Neuronal stem cell (in vitro differentiated cells): ENCODE measurements around the gene SLC1A7.

Experiments
- DNase-seq: peaks from one replicate; pipeline ENCODE4 v3.0.0-alpha.2; 2013; ENCODE audit warnings: low spot score
- H2AFZ ChIP-seq: one replicate; pipeline ENCODE4 v1.6.1; 2013; ENCODE audit warnings: mild to moderate bottlenecking, low read length, inconsistent platforms
- H2AK5ac ChIP-seq: 2 replicates; pipeline ENCODE4 v1.6.1; 2013; ENCODE audit warnings: low read depth, mild to moderate bottlenecking, inconsistent platforms, low read length, moderate library complexity, mixed read lengths
- H2BK120ac ChIP-seq: 2 replicates; pipeline ENCODE4 v1.6.1; 2013; ENCODE audit warnings: low read depth, mild to moderate bottlenecking, inconsistent platforms, low read length, moderate library complexity, mixed read lengths
- H2BK12ac ChIP-seq: one replicate; pipeline ENCODE4 v1.6.1; 2013; ENCODE audit warnings: low read length, inconsistent platforms
- H2BK15ac ChIP-seq: 2 replicates; pipeline ENCODE4 v1.6.1; 2013; ENCODE audit warnings: mild to moderate bottlenecking, low read length, inconsistent platforms, mixed read lengths
- H2BK5ac ChIP-seq: one replicate; pipeline ENCODE4 v1.6.1; 2013; ENCODE audit warnings: inconsistent platforms, mild to moderate bottlenecking, low read length, moderate library complexity
- H3K14ac ChIP-seq: one replicate; pipeline ENCODE4 v1.6.1; 2013; ENCODE audit warnings: low read length, inconsistent platforms
- H3K18ac ChIP-seq: 2 replicates; pipeline ENCODE4 v1.6.1; 2013; ENCODE audit warnings: low read length, inconsistent platforms
- H3K23ac ChIP-seq: 2 replicates; pipeline ENCODE4 v1.6.1; 2013; ENCODE audit warnings: low read depth, mild to moderate bottlenecking, mixed read lengths, low read length, inconsistent platforms; ENCODE audit not compliant: poor library complexity
- H3K27ac ChIP-seq: replicated peaks from 3 replicates; pipeline ENCODE4 v1.5.1; 2013; ENCODE audit warnings: low read length, inconsistent platforms
- H3K27me3 ChIP-seq, 3 experiments: 2 replicates each; pipeline ENCODE4 v1.6.1; 2013; ENCODE audit warnings: low read length in 3 of 3, mild to moderate bottlenecking in 2 of 3, inconsistent platforms in 1 of 3, low read depth in 1 of 3, mixed read lengths in 1 of 3, moderate library complexity in 1 of 3; ENCODE audit not compliant: control insufficient read depth in 3 of 3, insufficient read depth in 3 of 3
- H3K36me3 ChIP-seq, 2 donors: replicated peaks in 1 of 2; 2 replicates each; pipeline ENCODE4 v1.6.1; 2013; ENCODE audit warnings: low read length in 2 of 2; ENCODE audit not compliant: control insufficient read depth in 2 of 2, insufficient read depth in 2 of 2
- H3K4ac ChIP-seq: 2 replicates; pipeline ENCODE4 v1.6.1; 2013; ENCODE audit warnings: inconsistent platforms, mild to moderate bottlenecking, low read length, moderate library complexity
- H3K4me1 ChIP-seq, 2 donors: 1 replicate in 1 of 2; 2 replicates in 1 of 2; pipeline ENCODE4 v1.6.1; 2013; ENCODE audit warnings: low read length in 2 of 2, low read depth in 1 of 2; ENCODE audit not compliant: control insufficient read depth in 2 of 2, insufficient read depth in 1 of 2
- H3K4me2 ChIP-seq: one replicate; pipeline ENCODE4 v1.6.1; 2013; ENCODE audit warnings: mild to moderate bottlenecking, low read length, inconsistent platforms; ENCODE audit not compliant: insufficient read depth, poor library complexity, severe bottlenecking
- H3K4me3 ChIP-seq, 2 donors: 2 replicates each; pipeline ENCODE4 v1.5.1; 2013; ENCODE audit warnings: low read length in 2 of 2, mild to moderate bottlenecking in 2 of 2, inconsistent platforms in 1 of 2, moderate library complexity in 1 of 2
- H3K79me1 ChIP-seq: one replicate; pipeline ENCODE4 v1.6.1; 2013; ENCODE audit warnings: low read depth, mild to moderate bottlenecking, inconsistent platforms, low read length, moderate library complexity
- H3K9ac ChIP-seq: one replicate; pipeline ENCODE4 v1.6.1; 2013; ENCODE audit warnings: mild to moderate bottlenecking, low read depth, low read length, inconsistent platforms; ENCODE audit not compliant: poor library complexity
- H3K9me3 ChIP-seq, 2 donors: replicated peaks in 1 of 2; 2 replicates each; pipeline versions ENCODE3 to v1.6.1; 2013; ENCODE audit warnings: low read length in 2 of 2, mild to moderate bottlenecking in 2 of 2, inconsistent platforms in 1 of 2, low read depth in 1 of 2, mixed read lengths in 1 of 2, moderate library complexity in 1 of 2; ENCODE audit not compliant: control insufficient read depth in 2 of 2, insufficient read depth in 1 of 2
- H4K8ac ChIP-seq: one replicate; pipeline ENCODE4 v1.6.1; 2013; ENCODE audit warnings: low read depth, mild to moderate bottlenecking, inconsistent platforms, low read length, moderate library complexity
- H4K91ac ChIP-seq: one replicate; pipeline ENCODE4 v1.6.1; 2013; ENCODE audit warnings: low read length, low read depth, mild to moderate bottlenecking, inconsistent platforms; ENCODE audit not compliant: poor library complexity
- WGBS, 2 donors: extraction: QIAGEN DNeasy Blood & Tissue Kit; methylation state at CpG; one replicate each; pipeline ENCODE4 v1.1.7; 2013; ENCODE audit warnings: missing lambda C conversion rate in 2 of 2, mixed read lengths in 1 of 2; ENCODE audit not compliant: insufficient read length in 2 of 2, insufficient replicate concordance in 1 of 2; ENCODE audit errors: extremely low coverage in 2 of 2; 5-methylcytosine and 5-hydroxymethylcytosine counted together

SLC1A7 gene

GRCh38 chr1:53076165-53076564, 66.3 kb downstream of the SLC1A7 start:
- no peak overlapping the region for H3K4me2 ChIP-seq
- H2BK12ac ChIP-seq = peak overlapping the region; percentile 7
- H2AK5ac ChIP-seq = peak overlapping the region; percentile 23
- no peak overlapping the region for H4K91ac ChIP-seq
- H2BK120ac ChIP-seq = no peak overlapping the region
- H3K27ac ChIP-seq = no peak overlapping the region
- no peak overlapping the region for H2AFZ ChIP-seq
- peaks cover 0 to 13% (median 0%) of the 10 kb centered on the region in 3 experiments for H3K27me3 ChIP-seq
- peak overlapping the region; percentile 4 for H3K18ac ChIP-seq
- H3K4ac ChIP-seq = no peak overlapping the region
- H3K9ac ChIP-seq = peak overlapping the region; percentile 35
- H2BK15ac ChIP-seq = peak overlapping the region; percentile 88
- no peak overlapping the region for H2BK5ac ChIP-seq
- no peaks in the 10 kb centered on the region for H3K9me3 ChIP-seq
- no peaks in the 10 kb centered on the region for H3K79me1 ChIP-seq
- H3K23ac ChIP-seq = no peak overlapping the region
- peaks cover 9 to 25% of the 10 kb centered on the region in 2 donors for H3K4me1 ChIP-seq
- no peak overlapping the region for H4K8ac ChIP-seq
- H3K14ac ChIP-seq = no peak overlapping the region
- no CpG with 5 or more reads among the region's 9 CpGs for WGBS, 2 donors
- no peak for DNase-seq
- no peak overlapping the region for H3K4me3 ChIP-seq
- no peaks in the 10 kb centered on the region for H3K36me3 ChIP-seq

DNA sequence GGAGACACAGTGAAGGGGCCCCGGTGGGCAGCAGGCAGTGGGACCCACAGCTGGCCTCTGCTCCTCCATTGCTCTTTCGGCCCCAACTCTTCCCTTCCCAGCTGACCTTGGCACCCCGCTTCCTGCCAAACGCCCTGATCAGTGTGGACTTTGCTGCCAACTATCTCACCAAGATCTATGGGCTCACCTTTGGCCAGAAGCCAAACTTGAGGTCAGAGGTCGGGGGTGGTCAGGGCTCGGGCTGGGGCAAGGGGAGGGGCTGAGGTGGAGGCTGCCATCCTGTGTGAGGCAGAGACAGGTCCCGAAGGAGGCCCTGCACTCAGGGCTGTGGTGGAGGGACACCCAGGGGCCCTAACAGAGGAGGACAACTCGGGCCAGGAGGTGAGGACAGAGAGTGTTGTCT, 66.7 kb downstream of the SLC1A7 start:
- H2BK120ac ChIP-seq = no peak overlapping the region
- H2BK12ac ChIP-seq = no peak overlapping the region
- WGBS, 2 donors = no CpG with 5 or more reads among the region's 8 CpGs
- H3K18ac ChIP-seq = peak overlapping the region; percentile 4
- H3K4ac ChIP-seq = no peak overlapping the region
- H3K4me2 ChIP-seq = no peak overlapping the region
- H3K9ac ChIP-seq = no peak overlapping the region
- H2AK5ac ChIP-seq = peak overlapping the region; percentile 23
- H3K4me3 ChIP-seq = no peak overlapping the region
- no peak overlapping the region for H3K14ac ChIP-seq
- no peak for DNase-seq
- H2BK15ac ChIP-seq = no peak overlapping the region
- H3K23ac ChIP-seq = peak overlapping the region; percentile 75
- no peaks in the 10 kb centered on the region for H3K36me3 ChIP-seq
- H3K27me3 ChIP-seq = peaks cover 0 to 14% (median 0%) of the 10 kb centered on the region in 3 experiments
- H3K79me1 ChIP-seq = no peaks in the 10 kb centered on the region
- no peak overlapping the region for H2BK5ac ChIP-seq
- H3K4me1 ChIP-seq = peaks cover 9 to 25% of the 10 kb centered on the region in 2 donors
- no peak overlapping the region for H4K8ac ChIP-seq
- no peaks in the 10 kb centered on the region for H3K9me3 ChIP-seq
- peak overlapping the region; percentile 32 for H4K91ac ChIP-seq
- H3K27ac ChIP-seq = no peak overlapping the region
- H2AFZ ChIP-seq = no peak overlapping the region

DNA sequence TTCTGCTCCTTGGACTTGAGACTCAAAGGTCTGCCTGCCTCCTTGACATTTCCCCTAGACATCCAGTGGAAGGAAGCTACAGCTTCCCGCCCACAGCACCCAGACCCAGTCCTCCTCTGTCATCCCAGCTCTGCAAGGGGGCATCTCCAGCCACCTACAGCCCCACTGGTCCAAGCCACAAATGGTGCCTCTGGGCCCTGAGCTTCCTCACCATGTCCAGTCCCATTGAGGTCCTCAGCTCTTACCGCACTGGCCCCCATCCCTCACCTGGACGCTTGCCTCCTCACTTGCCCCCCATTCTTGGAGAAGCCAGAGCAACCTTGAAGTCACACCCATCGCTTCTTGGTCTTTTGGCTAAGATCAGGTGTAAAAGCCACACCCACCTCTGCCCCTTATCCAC, 67.2 kb downstream of the SLC1A7 start:
- H3K4me2 ChIP-seq = no peak overlapping the region
- H2BK12ac ChIP-seq = no peak overlapping the region
- H3K79me1 ChIP-seq = no peaks in the 10 kb centered on the region
- no peaks in the 10 kb centered on the region for H3K36me3 ChIP-seq
- H2AK5ac ChIP-seq = peak overlapping the region; percentile 23
- no peak overlapping the region for H2BK5ac ChIP-seq
- no peak overlapping the region for H2BK15ac ChIP-seq
- WGBS, 2 donors = no CpG with 5 or more reads among the region's 4 CpGs
- no peak overlapping the region for H4K8ac ChIP-seq
- DNase-seq = no peak
- H3K27ac ChIP-seq = no peak overlapping the region
- no peak overlapping the region for H4K91ac ChIP-seq
- no peak overlapping the region for H3K23ac ChIP-seq
- no peak overlapping the region for H3K9ac ChIP-seq
- peaks cover 9 to 25% of the 10 kb centered on the region in 2 donors for H3K4me1 ChIP-seq
- peak overlapping the region; percentile 29 for H3K18ac ChIP-seq
- peaks cover 0 to 15% (median 0%) of the 10 kb centered on the region in 3 experiments for H3K27me3 ChIP-seq
- no peak overlapping the region for H3K4ac ChIP-seq
- H3K4me3 ChIP-seq = no peak overlapping the region
- H3K9me3 ChIP-seq = no peaks in the 10 kb centered on the region
- H2AFZ ChIP-seq = no peak overlapping the region
- H2BK120ac ChIP-seq = no peak overlapping the region
- no peak overlapping the region for H3K14ac ChIP-seq

GRCh38 chr1:53074313-53075154, 67.9 kb downstream of the SLC1A7 start:
- WGBS, 2 donors = no CpG with 5 or more reads among the region's 8 CpGs

More at GRCh38 chr1:53074313-53075154, 67.9 kb downstream of the SLC1A7 start:
- Histone ChIP-seq H2BK5ac (no peak overlapping the region), H2BK15ac (peak overlapping the region; percentile 55), H3K9me3 (no peaks in the 10 kb centered on the region), H3K14ac (no peak overlapping the region), H3K27me3 (peaks cover 0 to 12% (median 0%) of the 10 kb centered on the region in 3 experiments), H2BK12ac (no peak overlapping the region), H2AK5ac (peak overlapping the region; percentile 56), H3K9ac (no peak overlapping the region), H4K91ac (no peak overlapping the region), H3K4me3 (peak overlapping the region in 1 of 2 donors; percentile 30), H3K27ac (no peak overlapping the region), H3K4me1 (peaks cover 9 to 25% of the 10 kb centered on the region in 2 donors), H3K4ac (no peak overlapping the region), H3K23ac (no peak overlapping the region), H2AFZ (peak overlapping the region; percentile 27), H4K8ac (no peak overlapping the region), H3K36me3 (no peaks in the 10 kb centered on the region), H2BK120ac (no peak overlapping the region), H3K4me2 (no peak overlapping the region), H3K79me1 (no peaks in the 10 kb centered on the region), H3K18ac (peak overlapping the region; percentile 44)
- DNase-seq = no peak
